SKM-1 (cell line): ENCODE measurements around the gene HMCN2.

Experiments used
- DNase-seq: peaks from one replicate; lab custom pipeline; 2025; ENCODE audit not compliant: unreplicated experiment; lab: John Stamatoyannopoulos, UW

Gene HMCN2

GRCh38 chr9:130308081-130308571 lies 42.6 kb downstream of the HMCN2 start:
- DNase-seq = no peak

GRCh38 chr9:130309689-130310455 lies 44.3 kb downstream of the HMCN2 start:
- DNase-seq = no peak

DNA sequence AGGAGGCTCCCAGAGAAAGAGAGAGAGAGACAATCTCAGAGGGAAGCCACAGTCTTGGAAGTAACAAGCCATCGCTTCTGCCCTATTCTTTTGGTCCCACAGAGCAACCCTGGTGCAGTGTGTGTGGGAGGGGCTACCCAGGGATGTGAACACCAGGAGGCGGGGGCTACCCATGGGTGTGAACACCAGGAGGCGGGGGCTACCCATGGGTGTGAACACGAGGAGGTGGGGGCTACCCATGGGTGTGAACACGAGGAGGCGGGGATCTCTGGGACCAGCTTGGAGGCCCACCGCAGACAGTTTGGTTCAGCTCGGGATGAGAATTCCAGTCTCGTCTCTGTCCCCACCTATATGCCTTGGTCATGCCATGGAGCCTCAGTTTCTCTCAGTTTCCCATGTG lies 44.9 kb downstream of the HMCN2 start:
- no peak for DNase-seq

- no peak for DNase-seq
These were observed 45.4 kb downstream of the HMCN2 start for GRCh38 chr9:130311003-130311402.

GRCh38 chr9:130311408-130312140 lies 46.0 kb downstream of the HMCN2 start:
- no peak for DNase-seq

DNA sequence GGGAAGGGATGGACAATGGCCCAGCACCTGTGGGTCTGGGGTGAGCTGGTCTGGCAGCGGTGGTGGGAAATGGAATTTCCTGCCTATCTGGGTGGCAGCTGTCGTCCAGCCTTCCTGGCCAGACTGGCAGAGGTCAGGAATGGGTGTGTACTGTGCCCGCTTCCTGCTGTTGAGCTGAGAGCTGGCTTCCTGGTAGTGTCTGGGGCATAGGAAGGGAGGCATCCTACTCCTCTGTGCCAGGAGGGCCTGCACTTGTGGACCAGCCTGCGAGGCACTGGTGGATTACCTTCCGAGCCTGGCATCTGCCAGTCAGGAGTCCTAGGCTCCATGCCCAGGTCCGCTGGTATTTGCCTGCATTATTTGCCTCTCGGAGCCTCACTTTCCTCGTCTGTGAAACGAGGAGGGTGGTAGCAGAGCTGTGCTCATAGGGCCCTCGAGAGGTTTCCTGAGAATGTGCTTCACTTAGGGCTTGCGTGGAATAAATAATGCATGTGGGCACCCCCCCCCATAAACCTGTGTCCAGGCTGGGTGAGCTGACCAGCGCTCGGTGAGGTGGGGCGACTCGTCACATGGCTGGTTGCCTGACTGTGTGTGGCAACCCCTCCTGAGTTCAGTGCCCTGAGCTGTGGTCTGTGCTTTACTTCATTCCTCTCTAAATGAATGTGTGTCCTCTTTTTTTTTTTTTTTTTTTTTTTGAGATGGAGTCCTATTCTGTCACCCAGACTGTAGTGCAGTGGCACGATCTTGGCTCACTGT lies 47.7 kb downstream of the HMCN2 start:
- DNase-seq = no peak

GRCh38 chr9:130315446-130316226 lies 50.1 kb downstream of the HMCN2 start:
- no peak for DNase-seq

- DNase-seq = no peak
These were observed 50.9 kb downstream of the HMCN2 start for GRCh38 chr9:130316430-130316829.

- DNase-seq = no peak
These were observed 53.7 kb downstream of the HMCN2 start for GRCh38 chr9:130319300-130319699.

- DNase-seq = no peak
These were observed 54.6 kb downstream of the HMCN2 start for GRCh38 chr9:130319944-130320712.

DNA sequence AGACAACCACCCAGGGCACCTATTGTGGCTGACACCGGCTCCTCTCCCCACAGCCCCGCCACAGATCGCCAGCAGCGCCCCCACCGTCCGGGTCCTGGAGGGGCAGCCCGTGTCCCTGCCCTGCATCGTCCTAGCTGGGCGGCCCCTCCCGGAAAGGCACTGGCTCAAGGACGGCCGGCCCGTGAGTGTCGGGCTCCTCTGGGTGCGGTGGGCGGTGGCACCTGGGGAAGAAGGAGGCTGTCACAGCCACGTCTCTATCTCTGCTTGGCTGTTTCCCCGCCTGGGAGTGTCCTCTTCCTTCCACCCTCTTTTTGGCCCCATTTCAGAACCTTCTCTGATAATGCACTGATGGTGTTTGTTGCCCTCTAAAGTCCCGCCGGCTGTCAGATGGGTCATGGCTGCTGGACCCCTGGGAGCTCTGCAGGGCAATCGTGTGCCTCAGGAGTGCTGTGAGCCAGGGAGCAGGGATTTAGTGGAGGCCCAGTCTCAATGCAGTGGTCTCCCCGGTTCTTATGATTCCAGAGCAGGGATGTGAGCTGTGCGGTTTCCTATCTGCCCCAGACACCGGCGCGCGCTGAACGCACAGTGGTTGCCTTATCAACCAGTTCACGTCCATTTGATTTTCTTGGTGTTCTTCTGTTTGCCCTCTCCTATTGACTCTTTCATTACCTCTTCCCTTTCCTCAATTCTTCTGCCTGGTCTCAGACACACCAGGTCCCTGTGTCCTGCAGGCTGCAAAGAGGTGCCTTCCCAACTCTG lies 55.3 kb downstream of the HMCN2 start:
- no peak for DNase-seq

- no peak for DNase-seq
These were observed 56.0 kb downstream of the HMCN2 start for GRCh38 chr9:130321539-130321938.

- no peak for DNase-seq
These were observed 57.6 kb downstream of the HMCN2 start for GRCh38 chr9:130323051-130323745.

GRCh38 chr9:130325921-130326320 lies 60.4 kb downstream of the HMCN2 start:
- no peak for DNase-seq

- DNase-seq = no peak
These were observed 61.7 kb downstream of the HMCN2 start for GRCh38 chr9:130327070-130327780.

GRCh38 chr9:130327781-130328348 lies 62.3 kb downstream of the HMCN2 start:
- DNase-seq = no peak

GRCh38 chr9:130328349-130328801 lies 62.8 kb downstream of the HMCN2 start:
- no peak for DNase-seq

DNA sequence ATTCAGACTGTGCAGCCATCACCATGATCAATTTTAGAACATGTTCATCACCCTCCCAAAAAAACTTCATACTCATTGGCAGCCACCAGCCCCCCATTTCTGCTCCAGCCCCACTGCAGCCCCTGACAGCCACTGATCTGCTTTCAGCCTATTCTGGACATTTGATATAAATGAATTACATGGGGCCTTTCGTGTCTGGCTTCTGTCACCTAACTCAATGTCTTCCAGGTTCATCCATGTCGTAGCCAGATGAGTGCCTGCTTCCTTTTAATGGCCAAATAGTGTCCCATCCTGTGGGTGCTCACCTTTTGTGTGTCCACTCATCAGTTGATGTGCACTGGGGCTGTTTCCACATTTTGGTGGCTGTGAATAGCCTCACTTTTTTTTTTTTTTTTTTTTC lies 63.5 kb downstream of the HMCN2 start:
- DNase-seq = no peak
